Heart right ventricle (tissue), 16 donors: ENCODE results near the gene SLC22A23. TPM values are rescaled to one million over a fixed set of nuclear protein-coding genes. Genes with fewer than 3 reads are reported as not detected.

Source experiments
- ATAC-seq, 8 donors: fragments of 200-7000 bp; cut with Tn5 transposase; one replicate each; pipeline ENCODE4 v1.9.1; 2020; ENCODE audit warnings: mild to moderate bottlenecking in 8 of 8, moderate library complexity in 8 of 8, moderate number of reproducible peaks in 1 of 8
- DNase-seq, 2 donors: peaks; one replicate each; pipeline ENCODE4 v3.0.0-alpha.2; 2020
- H3K27ac ChIP-seq, 10 donors: fragments of 200-600 bp; sonication (generic) in 2 of 10; one replicate each; pipeline versions ENCODE4 v1.5.0 to v1.8.0; 2020 to 2022; ENCODE audit warnings: mild to moderate bottlenecking in 3 of 10
- H3K27me3 ChIP-seq, 7 donors: fragments of 200-600 bp; one replicate each; pipeline ENCODE4 v1.8.0; 2021 to 2022; ENCODE audit warnings: mild to moderate bottlenecking in 2 of 7
- H3K36me3 ChIP-seq, 9 donors: fragments of 200-600 bp; sonication (generic) in 1 of 9; one replicate each; pipeline versions ENCODE4 v1.5.0 to v1.8.0; 2020 to 2022; ENCODE audit warnings: mild to moderate bottlenecking in 2 of 9
- H3K4me1 ChIP-seq, 9 donors: fragments of 200-600 bp; sonication (generic) in 1 of 9; one replicate each; pipeline versions ENCODE4 v1.5.0 to v1.8.0; 2020 to 2022; ENCODE audit warnings: mild to moderate bottlenecking in 4 of 9
- H3K4me3 ChIP-seq, 10 donors: fragments of 200-600 bp; sonication (generic) in 2 of 10; one replicate each; pipeline versions ENCODE4 v1.5.0 to v1.8.0; 2020 to 2022; ENCODE audit warnings: mild to moderate bottlenecking in 7 of 10, moderate library complexity in 2 of 10
- H3K9me3 ChIP-seq, 11 donors: fragments of 200-600 bp in 10 of 11; sonication (generic) in 2 of 11; one replicate each; pipeline versions ENCODE4 v1.5.0 to v1.8.0; 2013 to 2022; ENCODE audit warnings: mild to moderate bottlenecking in 2 of 11, control low read depth in 1 of 11, moderate library complexity in 1 of 11
- WGBS, 2 donors: extraction: QIAGEN DNeasy Blood & Tissue Kit; methylation state at CpG; one replicate each; pipeline ENCODE4 v1.1.7; 2013; ENCODE audit warnings: inconsistent platforms in 1 of 2; 5-methylcytosine and 5-hydroxymethylcytosine counted together
- intact Hi-C, 10 donors: fragments of 100-400 bp; cut with DNase I; formaldehyde crosslinking; loops; one replicate each; pipeline versions ENCODE4 v1.11.1 to v1.14.2; 2022
- polyA plus RNA-seq, 2 donors: library from polyadenylated mRNA; stranded (reverse); fragments of 200-250 nt; gene quantifications; one replicate each; pipeline ENCODE4 v1.2.3, GENCODE V29; 2013
- total RNA-seq, 10 donors: library from RNA; stranded (reverse); fragmentation: NEBNext Ultra II Directional in 3 of 10; extraction: Animal tissue kit (Norgen Biotek cat#: 25700) in 3 of 10; gene quantifications; one replicate each; pipeline versions ENCODE4 v1.2.1 to v1.2.4, GENCODE V29; 2021 to 2023
- TF ChIP-seq, protein P1 (sequence below), 9 donors: fragments of 200-600 bp; sonication (generic) in 2 of 9; IDR thresholded peaks; one replicate each; pipeline versions ENCODE4 v1.5.0 to v1.8.0; 2021 to 2022; ENCODE audit warnings: antibody characterized with exemption in 9 of 9, mild to moderate bottlenecking in 5 of 9, moderate library complexity in 1 of 9
- donor health status: Arrhythmogenic right ventricular cardiomyopathy.
- donor health status: ischemic (EF 13 %, LVEDD 7.1; RV severe dilation, severe dysfunction).
- donor health status: healthy with polysubstance abuse.
- donor health status: DM: no; HTN: yes; CAD: no.
- donor health status: DM: no; HTN: no; CAD: no.
- donor health status: ischemic (EF 25% LVEDD 6.9; RV normal size, moderate dysfunction).
- donor health status: ischemic (EF 25% LVEDD 5.7; RV mildly dilated, moderate dysfunction).
- donor health status: healthy.
- donor health status: DM: yes; HTN: yes; CAD: no.
- donor health status: Ischemic cardiomyopathy.
- donor health status: ischemic (EF 35%, LVEDD 5.7; RV mildly dilated, moderate dysfunction).
- donor health status: nonischemic (EF 11% LVEDD 7.7; RV severe dilation, severe dysfunction).
- donor health status: DM: yes; HTN: yes; CAD: no.
- donor health status: PGD.
- donor health status: ischemic (EF 29% LVEDD 5.4; RV normal size, mild dysfunction).
- donor health status: nonischemic (EF 23%, LVEDD 6.1; RV moderate dilation, normal function).

The SLC22A23 gene
- total and polyA plus RNA-seq, 12 donors, result 1.9 to 7.8 (median 5.1) TPM

DNA sequence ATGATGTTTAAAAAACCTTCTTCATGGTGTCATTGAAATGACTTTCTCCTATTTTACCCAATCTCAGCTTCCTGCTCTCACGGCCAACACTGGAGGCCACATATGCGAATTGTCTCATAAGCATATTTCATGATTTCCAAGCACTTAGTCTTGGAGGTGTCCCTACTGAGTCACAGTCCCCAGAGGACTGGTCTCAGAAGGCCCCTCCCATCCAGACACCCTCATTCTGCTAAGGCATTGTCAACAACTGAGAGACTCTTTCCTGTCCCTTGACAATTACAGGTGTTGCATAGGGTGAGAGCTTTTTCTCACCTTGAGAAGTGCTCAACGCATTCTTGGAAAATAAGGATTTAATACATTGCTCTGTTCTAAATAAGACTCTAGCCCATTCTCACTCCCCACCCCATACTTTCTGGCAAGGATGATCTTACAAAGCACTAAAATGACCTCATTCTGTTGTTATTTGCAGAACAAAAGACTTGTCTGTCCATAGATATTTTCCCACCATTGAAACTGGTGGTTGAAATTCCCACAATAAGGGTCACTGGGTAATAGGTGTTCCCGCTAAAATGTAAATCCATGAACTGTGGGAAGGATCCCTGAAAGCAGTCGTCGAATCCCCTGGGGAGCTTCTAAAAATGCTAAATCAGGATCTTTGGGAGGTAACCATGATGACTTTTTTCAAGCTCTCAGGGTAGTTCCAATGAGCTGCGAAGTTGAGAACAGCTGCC is 32.3 kb upstream of the SLC22A23 start:
- intact Hi-C loops, result no loop called here
- peak in 1 of 2 donors; percentile 12 for DNase-seq
- WGBS, 2 donors, result 44 to 51% methylated on average over 7 of the region's 7 CpGs

GRCh38 chr6:3484946-3485345 is 28.1 kb upstream of the SLC22A23 start:
- ATAC-seq (no peak), DNase-seq (no peak)
- 70 to 85% methylated on average over 11 of the region's 11 CpGs for WGBS, 2 donors
- intact Hi-C loops, result no loop called here
- Histone ChIP-seq H3K9me3 (peaks cover 0 to 8% (median 0%) of the 10 kb centered on the region in 11 donors), H3K27ac (no peak overlapping the region), H3K36me3 (no peaks in the 10 kb centered on the region), H3K27me3 (peaks cover 0 to 37% (median 18%) of the 10 kb centered on the region in 7 donors), H3K4me1 (peaks cover 0 to 10% (median 0%) of the 10 kb centered on the region in 9 donors), H3K4me3 (no peak overlapping the region)
- TF ChIP-seq, protein P1, sequence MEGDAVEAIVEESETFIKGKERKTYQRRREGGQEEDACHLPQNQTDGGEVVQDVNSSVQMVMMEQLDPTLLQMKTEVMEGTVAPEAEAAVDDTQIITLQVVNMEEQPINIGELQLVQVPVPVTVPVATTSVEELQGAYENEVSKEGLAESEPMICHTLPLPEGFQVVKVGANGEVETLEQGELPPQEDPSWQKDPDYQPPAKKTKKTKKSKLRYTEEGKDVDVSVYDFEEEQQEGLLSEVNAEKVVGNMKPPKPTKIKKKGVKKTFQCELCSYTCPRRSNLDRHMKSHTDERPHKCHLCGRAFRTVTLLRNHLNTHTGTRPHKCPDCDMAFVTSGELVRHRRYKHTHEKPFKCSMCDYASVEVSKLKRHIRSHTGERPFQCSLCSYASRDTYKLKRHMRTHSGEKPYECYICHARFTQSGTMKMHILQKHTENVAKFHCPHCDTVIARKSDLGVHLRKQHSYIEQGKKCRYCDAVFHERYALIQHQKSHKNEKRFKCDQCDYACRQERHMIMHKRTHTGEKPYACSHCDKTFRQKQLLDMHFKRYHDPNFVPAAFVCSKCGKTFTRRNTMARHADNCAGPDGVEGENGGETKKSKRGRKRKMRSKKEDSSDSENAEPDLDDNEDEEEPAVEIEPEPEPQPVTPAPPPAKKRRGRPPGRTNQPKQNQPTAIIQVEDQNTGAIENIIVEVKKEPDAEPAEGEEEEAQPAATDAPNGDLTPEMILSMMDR (IDR thresholded peaks at IDR 0.05), result no peak

More for the DNA sequence above, 32.3 kb upstream of the SLC22A23 start:
- peak in 5 of 8 donors; percentile 55 to 79 (median 75) for ATAC-seq
- TF ChIP-seq, protein P1 (IDR thresholded peaks at IDR 0.05), result no peak
- Histone ChIP-seq H3K4me1 (peaks cover 0 to 12% (median 0%) of the 10 kb centered on the region in 9 donors), H3K27ac (peak overlapping the region in 4 of 10 donors; percentile 7 to 68 (median 36)), H3K27me3 (peaks cover 0 to 21% (median 11%) of the 10 kb centered on the region in 7 donors), H3K36me3 (no peaks in the 10 kb centered on the region), H3K4me3 (no peak overlapping the region), H3K9me3 (no peaks in the 10 kb centered on the region)

DNA sequence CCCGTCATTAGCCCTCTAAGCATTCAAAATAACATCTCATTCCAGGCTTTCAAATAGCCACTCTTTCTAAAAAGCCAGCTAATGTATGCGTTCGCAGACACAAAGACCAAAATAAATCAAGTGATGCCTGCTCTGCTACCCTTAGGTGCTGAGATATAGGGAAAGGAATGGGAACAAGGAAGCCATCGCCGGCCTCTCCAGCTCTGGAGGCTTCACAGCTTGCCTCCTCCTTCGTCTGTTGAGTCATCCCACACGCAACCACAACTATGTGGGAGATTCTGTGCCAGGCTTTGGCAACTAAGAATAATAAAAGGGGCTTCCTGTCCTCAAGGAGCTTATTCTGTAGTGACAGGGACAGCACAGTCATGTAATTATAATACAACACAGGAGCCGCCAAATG is 27.3 kb upstream of the SLC22A23 start:
- 88 to 93% methylated on average over 8 of the region's 8 CpGs for WGBS, 2 donors
- peaks cover 0 to 3% (median 0%) of the 10 kb centered on the region in 9 donors for H3K4me1 ChIP-seq
- H3K27ac ChIP-seq, result no peak overlapping the region
- intact Hi-C loops, result no loop called here
- peaks cover 0 to 41% (median 18%) of the 10 kb centered on the region in 7 donors for H3K27me3 ChIP-seq
- peaks cover 0 to 14% (median 0%) of the 10 kb centered on the region in 11 donors for H3K9me3 ChIP-seq
- TF ChIP-seq, protein P1 (IDR thresholded peaks at IDR 0.05), result no peak
- DNase-seq (no peak), ATAC-seq (no peak)
- H3K36me3 ChIP-seq, result no peaks in the 10 kb centered on the region
- H3K4me3 ChIP-seq, result no peak overlapping the region

GRCh38 chr6:3483675-3484074 is 26.8 kb upstream of the SLC22A23 start:
- intact Hi-C loops, result no loop called here
- WGBS, 2 donors, result 93 to 97% methylated on average over 2 of the region's 2 CpGs
- TF ChIP-seq, protein P1 (IDR thresholded peaks at IDR 0.05), result no peak
- no peaks in the 10 kb centered on the region for H3K36me3 ChIP-seq
- H3K27me3 ChIP-seq, result peaks cover 0 to 45% (median 18%) of the 10 kb centered on the region in 7 donors
- no peaks in the 10 kb centered on the region for H3K4me1 ChIP-seq
- H3K4me3 ChIP-seq, result no peak overlapping the region
- no peak overlapping the region for H3K27ac ChIP-seq
- DNase-seq (no peak), ATAC-seq (no peak)
- H3K9me3 ChIP-seq, result peaks cover 0 to 14% (median 0%) of the 10 kb centered on the region in 11 donors
